Loucy (cell line): ENCODE measurements around the gene EPB41L1.

Source experiments
- H2AFZ ChIP-seq: fragments of 200-600 bp; sonication (generic); 2 replicates; pipeline ENCODE4 v1.6.0; 2016; ENCODE audit warnings: antibody characterized with exemption, mild to moderate bottlenecking, low read length, moderate library complexity
- H3F3A ChIP-seq: fragments of 200-600 bp; 2 replicates; pipeline ENCODE4 v1.6.0; 2016; ENCODE audit warnings: antibody characterized with exemption, low read depth, mild to moderate bottlenecking
- H3K27me3 ChIP-seq: fragments of 200-600 bp; sonication (generic); 2 replicates; pipeline ENCODE4 v1.6.1; 2014; ENCODE audit warnings: low read length, mild to moderate bottlenecking; ENCODE audit not compliant: insufficient read depth, poor library complexity, severe bottlenecking
- H3K36me3 ChIP-seq: fragments of 200-600 bp; sonication (generic); 2 replicates; pipeline ENCODE4 v1.6.1; 2016; ENCODE audit warnings: low read length; ENCODE audit not compliant: insufficient read depth
- H3K4me1 ChIP-seq: fragments of 200-600 bp; sonication (generic); 2 replicates; pipeline ENCODE4 v1.5.1; 2014; ENCODE audit warnings: low read length, mild to moderate bottlenecking; ENCODE audit not compliant: insufficient read depth, poor library complexity, severe bottlenecking
- H3K4me2 ChIP-seq: fragments of 200-600 bp; sonication (generic); 2 replicates; pipeline ENCODE4 v1.6.0; 2014; ENCODE audit warnings: antibody characterized with exemption, low read length, low read depth, mild to moderate bottlenecking; ENCODE audit not compliant: poor library complexity, severe bottlenecking
- H3K4me3 ChIP-seq: fragments of 200-600 bp; sonication (generic); 2 replicates; pipeline ENCODE4 v1.5.1; 2014; ENCODE audit warnings: low read length, mild to moderate bottlenecking, mixed read lengths; ENCODE audit not compliant: poor library complexity, severe bottlenecking
- H3K79me2 ChIP-seq: fragments of 200-600 bp; sonication (generic); 2 replicates; pipeline ENCODE4 v1.6.1; 2014; ENCODE audit warnings: low read length; ENCODE audit not compliant: insufficient read depth
- H3K9ac ChIP-seq: fragments of 200-600 bp; sonication (generic); 2 replicates; pipeline ENCODE4 v1.6.0; 2014; ENCODE audit warnings: mild to moderate bottlenecking, low read depth, low read length, moderate library complexity; ENCODE audit not compliant: poor library complexity, severe bottlenecking
- H3K9me2 ChIP-seq: fragments of 200-600 bp; sonication (generic); replicated peaks from 2 replicates; pipeline ENCODE4 v1.6.1; 2016; ENCODE audit warnings: low read depth, low read length, mixed read lengths
- H3K9me3 ChIP-seq: fragments of 200-600 bp; sonication (generic); 2 replicates; pipeline ENCODE4 v1.6.1; 2014; ENCODE audit warnings: mild to moderate bottlenecking, antibody characterized with exemption, low read length, low read depth; ENCODE audit not compliant: insufficient read depth
- H4K20me1 ChIP-seq: fragments of 200-600 bp; sonication (generic); 2 replicates; pipeline ENCODE4 v1.6.0; 2014; ENCODE audit warnings: antibody characterized with exemption, low read length, mild to moderate bottlenecking; ENCODE audit not compliant: insufficient read depth, poor library complexity, severe bottlenecking
- CTCF ChIP-seq: fragments of 200-600 bp; sonication (generic); conservative IDR thresholded peaks from 2 replicates; pipeline ENCODE4 v1.5.1; 2014; ENCODE audit warnings: mild to moderate bottlenecking, antibody characterized with exemption, low read length
- EZH2phosphoT487 ChIP-seq: fragments of 200-600 bp; IDR thresholded peaks from 2 replicates; pipeline ENCODE4 v1.6.1; 2018; ENCODE audit warnings: antibody characterized with exemption, mild to moderate bottlenecking, moderate library complexity, borderline replicate concordance

Gene EPB41L1

GRCh38 chr20:36264426-36265246 lies 110.1 kb downstream of the EPB41L1 start:
- Histone ChIP-seq H3K9ac (no peak overlapping the region), H3K4me2 (no peak overlapping the region), H3K4me3 (no peak overlapping the region), H3F3A (no peaks in the 10 kb centered on the region), H4K20me1 (no peaks in the 10 kb centered on the region), H3K9me3 (no peaks in the 10 kb centered on the region), H3K27me3 (no peaks in the 10 kb centered on the region), H3K79me2 (no peaks in the 10 kb centered on the region), H2AFZ (no peak overlapping the region), H3K9me2 (no peaks in the 10 kb centered on the region), H3K4me1 (no peaks in the 10 kb centered on the region), H3K36me3 (no peaks in the 10 kb centered on the region)
- no peak for TF ChIP-seq CTCF
- no peak for TF ChIP-seq EZH2phosphoT487

GRCh38 chr20:36266189-36266588 lies 111.6 kb downstream of the EPB41L1 start:
- Histone ChIP-seq H2AFZ (no peak overlapping the region), H3K9me3 (no peaks in the 10 kb centered on the region), H3K79me2 (no peaks in the 10 kb centered on the region), H3K9me2 (no peaks in the 10 kb centered on the region), H3K4me2 (no peak overlapping the region), H3K36me3 (no peaks in the 10 kb centered on the region), H3K4me1 (no peaks in the 10 kb centered on the region), H4K20me1 (no peaks in the 10 kb centered on the region), H3K9ac (no peak overlapping the region), H3F3A (no peaks in the 10 kb centered on the region), H3K4me3 (no peak overlapping the region), H3K27me3 (no peaks in the 10 kb centered on the region)
- TF ChIP-seq CTCF (no peak), EZH2phosphoT487 (no peak)

GRCh38 chr20:36267605-36268381 lies 113.3 kb downstream of the EPB41L1 start:
- H3F3A ChIP-seq: no peaks in the 10 kb centered on the region
- no peak overlapping the region for H3K4me3 ChIP-seq
- no peak overlapping the region for H2AFZ ChIP-seq
- no peaks in the 10 kb centered on the region for H4K20me1 ChIP-seq
- TF ChIP-seq EZH2phosphoT487 (no peak), CTCF (no peak)
- no peaks in the 10 kb centered on the region for H3K36me3 ChIP-seq
- H3K27me3 ChIP-seq: no peaks in the 10 kb centered on the region
- no peak overlapping the region for H3K4me2 ChIP-seq
- H3K9me2 ChIP-seq: no peaks in the 10 kb centered on the region
- H3K9ac ChIP-seq: no peak overlapping the region
- no peaks in the 10 kb centered on the region for H3K4me1 ChIP-seq
- no peaks in the 10 kb centered on the region for H3K79me2 ChIP-seq
- no peaks in the 10 kb centered on the region for H3K9me3 ChIP-seq
